Ishikawa (cell line): ENCODE results near the gene LRRC55.

Experiments
- CEBPB ChIP-seq: IDR thresholded peaks from 2 replicates; pipeline ENCODE4 v1.6.1; 2012
- CREB1 ChIP-seq: IDR thresholded peaks from 2 replicates; pipeline ENCODE4 v1.6.1; 2012; ENCODE audit warnings: low read depth
- EGR1 ChIP-seq: IDR thresholded peaks from 2 replicates; pipeline ENCODE4 v1.6.1; 2012
- EP300 ChIP-seq: IDR thresholded peaks from 2 replicates; pipeline ENCODE4 v1.6.1; 2012; ENCODE audit warnings: borderline replicate concordance
- FOXM1 ChIP-seq: IDR thresholded peaks from 2 replicates; pipeline ENCODE4 v1.6.1; 2012; ENCODE audit warnings: low read depth, borderline replicate concordance
- MAX ChIP-seq: IDR thresholded peaks from 2 replicates; pipeline ENCODE4 v1.6.1; 2012
- NFIC ChIP-seq: IDR thresholded peaks from 2 replicates; pipeline ENCODE4 v1.6.1; 2012
- RAD21 ChIP-seq: IDR thresholded peaks from 2 replicates; pipeline ENCODE4 v1.6.1; 2012; ENCODE audit warnings: low read depth
- REST ChIP-seq: IDR thresholded peaks from 2 replicates; pipeline ENCODE4 v1.6.1; 2012; ENCODE audit warnings: low read depth, mild to moderate bottlenecking
- TAF1 ChIP-seq: IDR thresholded peaks from 2 replicates; pipeline ENCODE4 v1.6.1; 2012; ENCODE audit warnings: low read depth, mild to moderate bottlenecking
- TCF12 ChIP-seq: IDR thresholded peaks from 2 replicates; pipeline ENCODE4 v1.6.1; 2012; ENCODE audit warnings: low read depth
- TEAD4 ChIP-seq: IDR thresholded peaks from 2 replicates; pipeline ENCODE4 v1.6.1; 2012
- YY1 ChIP-seq: IDR thresholded peaks from 2 replicates; pipeline ENCODE4 v1.6.1; 2012; ENCODE audit warnings: low read depth
- ZBTB7A ChIP-seq: IDR thresholded peaks from 2 replicates; pipeline ENCODE4 v1.6.1; 2012; ENCODE audit warnings: low read depth
- TF ChIP-seq, protein P1 (sequence below): IDR thresholded peaks from 2 replicates; pipeline ENCODE4 v1.6.1; 2012

Gene LRRC55

DNA sequence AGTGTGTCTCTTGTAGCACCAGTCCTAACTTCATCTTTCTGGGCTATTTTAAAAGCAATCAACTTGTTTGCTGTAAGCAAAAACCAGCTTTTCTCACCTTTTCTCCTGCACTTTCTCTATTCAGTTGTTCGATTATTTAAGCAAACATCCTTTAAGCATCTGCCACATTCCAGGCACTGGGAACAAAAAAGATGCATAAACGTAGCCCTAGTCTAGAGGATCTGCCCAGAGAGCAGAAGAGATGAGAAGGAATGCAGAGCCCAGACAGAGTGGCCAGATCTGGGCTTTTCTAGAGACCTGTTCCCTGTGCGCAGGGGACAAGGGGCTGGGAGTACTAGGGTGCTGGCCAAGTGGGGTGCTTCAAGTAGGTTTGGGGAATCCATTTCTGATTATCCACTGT, 46.8 kb downstream of the LRRC55 start:
- TF ChIP-seq ZBTB7A (no peak), RAD21 (no peak), CEBPB (no peak), CREB1 (no peak), TAF1 (no peak), REST (no peak), MAX (no peak), FOXM1 (no peak), EGR1 (no peak), TCF12 (no peak), EP300 (no peak), NFIC (no peak), TEAD4 (no peak), YY1 (no peak)
- TF ChIP-seq, protein P1, sequence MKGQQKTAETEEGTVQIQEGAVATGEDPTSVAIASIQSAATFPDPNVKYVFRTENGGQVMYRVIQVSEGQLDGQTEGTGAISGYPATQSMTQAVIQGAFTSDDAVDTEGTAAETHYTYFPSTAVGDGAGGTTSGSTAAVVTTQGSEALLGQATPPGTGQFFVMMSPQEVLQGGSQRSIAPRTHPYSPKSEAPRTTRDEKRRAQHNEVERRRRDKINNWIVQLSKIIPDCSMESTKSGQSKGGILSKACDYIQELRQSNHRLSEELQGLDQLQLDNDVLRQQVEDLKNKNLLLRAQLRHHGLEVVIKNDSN: no peak

- no peak for TF ChIP-seq CEBPB
- TF ChIP-seq, protein P1: no peak
- TF ChIP-seq YY1: no peak
- TF ChIP-seq EP300: no peak
- no peak for TF ChIP-seq MAX
- no peak for TF ChIP-seq RAD21
- no peak for TF ChIP-seq EGR1
- TF ChIP-seq REST: no peak
Measured at GRCh38 chr11:57230316-57230715, 48.6 kb downstream of the LRRC55 start.

- TF ChIP-seq CEBPB (no peak), EP300 (no peak), YY1 (no peak), TCF12 (no peak), TAF1 (no peak), RAD21 (no peak), TEAD4 (no peak)
- TF ChIP-seq, protein P1: no peak
Measured at GRCh38 chr11:57230791-57231538, 49.2 kb downstream of the LRRC55 start.

GRCh38 chr11:57231539-57232253, 49.9 kb downstream of the LRRC55 start:
- TF ChIP-seq ZBTB7A (no peak), TEAD4 (no peak), TCF12 (no peak), CEBPB (no peak), REST (no peak), TAF1 (no peak), EP300 (no peak), MAX (no peak), EGR1 (no peak), NFIC (no peak), RAD21 (no peak), FOXM1 (no peak)
- TF ChIP-seq, protein P1: no peak
